PC-9 (cell line): ENCODE data around the gene ANO9. TPM values are rescaled to one million over a fixed set of nuclear protein-coding genes. Genes with fewer than 3 reads are reported as not detected.

Experiments
- BruUV-seq: library from RNA; stranded (reverse); fragments of 400-500 nt; replicated peaks from 2 replicates; lab custom pipeline; 2021; lab: Mats Ljungman, UMichigan
- CTCF ChIA-PET: fragments of 300-600 bp; sonication (Branson Sonifier 250); formaldehyde crosslinking; loops from one replicate; lab custom pipeline; 2022; ENCODE audit warnings: antibody characterized with exemption; lab: Charles Lee
- POLR2A ChIA-PET: fragments of 300-600 bp; sonication (Branson Sonifier 250); formaldehyde crosslinking; loops from one replicate; lab custom pipeline; 2022; ENCODE audit warnings: antibody characterized with exemption; ENCODE audit not compliant: unreplicated experiment; lab: Charles Lee
- DNase-seq, 2 experiments: peaks; one replicate each; pipeline versions ENCODE4 v3.0.0 to v3.0.0-alpha.2; 2015 to 2022; ENCODE audit warnings: mixed read lengths in 1 of 2
- H2AFZ ChIP-seq: fragments of 200-600 bp; sonication (generic); 2 replicates; pipeline ENCODE4 v1.8.1; 2017; ENCODE audit warnings: antibody characterized with exemption
- H3F3A ChIP-seq: fragments of 200-600 bp; sonication (generic); 2 replicates; pipeline ENCODE4 v1.8.1; 2017; ENCODE audit warnings: antibody characterized with exemption, mild to moderate bottlenecking, low read depth; ENCODE audit not compliant: insufficient read depth
- H3K27ac ChIP-seq: fragments of 200-600 bp; sonication (generic); 2 replicates; pipeline ENCODE4 v1.6.1; 2016; ENCODE audit warnings: mixed run types
- H3K27me3 ChIP-seq: fragments of 200-600 bp; sonication (generic); 2 replicates; pipeline ENCODE4 v1.6.1; 2016; ENCODE audit warnings: low read depth, mixed run types; ENCODE audit not compliant: insufficient read depth
- H3K36me3 ChIP-seq: fragments of 200-600 bp; sonication (generic); 2 replicates; pipeline ENCODE4 v1.6.1; 2016; ENCODE audit warnings: low read depth, mixed run types
- H3K4me1 ChIP-seq: fragments of 200-600 bp; sonication (generic); replicated peaks from 2 replicates; pipeline ENCODE4 v1.6.1; 2016; ENCODE audit warnings: mixed run types; ENCODE audit not compliant: insufficient read depth
- H3K4me2 ChIP-seq: fragments of 200-600 bp; sonication (generic); 2 replicates; pipeline ENCODE4 v1.6.1; 2017; ENCODE audit warnings: mixed run types
- H3K4me3 ChIP-seq: fragments of 200-600 bp; sonication (generic); 2 replicates; pipeline ENCODE4 v1.6.1; 2016; ENCODE audit warnings: mixed run types
- H3K79me2 ChIP-seq: fragments of 200-600 bp; sonication (generic); 2 replicates; pipeline ENCODE4 v1.6.1; 2017; ENCODE audit warnings: low read depth, mixed run types
- H3K9me2 ChIP-seq: fragments of 200-600 bp; sonication (generic); 2 replicates; pipeline ENCODE4 v1.8.1; 2017; ENCODE audit warnings: mild to moderate bottlenecking; ENCODE audit not compliant: insufficient read depth
- H3K9me3 ChIP-seq: fragments of 200-600 bp; sonication (generic); 2 replicates; pipeline ENCODE4 v1.8.1; 2016; ENCODE audit warnings: low read depth; ENCODE audit not compliant: insufficient read depth
- H4K20me1 ChIP-seq: fragments of 200-600 bp; sonication (generic); 2 replicates; pipeline ENCODE4 v1.8.1; 2017; ENCODE audit not compliant: insufficient read depth
- CTCF ChIP-seq: fragments of 200-600 bp; sonication (generic); conservative IDR thresholded peaks from 2 replicates; pipeline ENCODE4 v1.6.1; 2017; ENCODE audit warnings: mixed run types, antibody characterized with exemption, mild to moderate bottlenecking, moderate library complexity
- EZH2 ChIP-seq: fragments of 200-600 bp; sonication (generic); IDR thresholded peaks from 2 replicates; pipeline ENCODE4 v1.8.0; 2017; ENCODE audit warnings: antibody characterized with exemption, low read depth
- intact Hi-C: fragments of 100-400 bp; cut with micrococcal nuclease; formaldehyde crosslinking; loops from one replicate; pipeline ENCODE4 v1.10.0; 2022; ENCODE audit not compliant: unreplicated experiment
- total RNA-seq: library from RNA; stranded (reverse); gene quantifications from 2 replicates; pipeline ENCODE4 v1.2.3, GENCODE V29; 2021

The ANO9 gene
- total RNA-seq, 1 experiment from 2014 or later = 18.1 TPM

GRCh38 chr11:387193-387793 is 54.5 kb downstream of the ANO9 start:
- Histone ChIP-seq H3K4me1 (no peaks in the 10 kb centered on the region), H3F3A (no peaks in the 10 kb centered on the region), H3K9me2 (no peaks in the 10 kb centered on the region), H2AFZ (no peak overlapping the region), H3K79me2 (no peaks in the 10 kb centered on the region), H3K27ac (no peak overlapping the region), H4K20me1 (no peaks in the 10 kb centered on the region), H3K27me3 (no peaks in the 10 kb centered on the region), H3K9me3 (no peaks in the 10 kb centered on the region), H3K36me3 (no peaks in the 10 kb centered on the region), H3K4me3 (no peak overlapping the region), H3K4me2 (no peak overlapping the region)
- BruUV-seq = no TSS peak
- TF ChIP-seq CTCF = no peak
- no peak for TF ChIP-seq EZH2
- ChIA-PET CTCF (no interaction called here), POLR2A (no interaction called here)
- intact Hi-C loops = no loop called here
- DNase-seq = no peak

GRCh38 chr11:386483-386882 is 55.3 kb downstream of the ANO9 start:
- ChIA-PET CTCF (no interaction called here), POLR2A (no interaction called here)
- BruUV-seq = no TSS peak
- no peaks in the 10 kb centered on the region for H4K20me1 ChIP-seq
- H3K79me2 ChIP-seq = no peaks in the 10 kb centered on the region
- no peak overlapping the region for H3K4me3 ChIP-seq
- no peaks in the 10 kb centered on the region for H3K9me3 ChIP-seq
- H3K4me1 ChIP-seq = no peaks in the 10 kb centered on the region
- no peak overlapping the region for H3K27ac ChIP-seq
- H3K27me3 ChIP-seq = no peaks in the 10 kb centered on the region
- H3F3A ChIP-seq = no peaks in the 10 kb centered on the region
- no peak overlapping the region for H2AFZ ChIP-seq
- no peaks in the 10 kb centered on the region for H3K36me3 ChIP-seq
- TF ChIP-seq EZH2 (no peak), CTCF (no peak)
- no peak for DNase-seq
- H3K4me2 ChIP-seq = no peak overlapping the region
- intact Hi-C loops = no loop called here
- H3K9me2 ChIP-seq = no peaks in the 10 kb centered on the region

DNA sequence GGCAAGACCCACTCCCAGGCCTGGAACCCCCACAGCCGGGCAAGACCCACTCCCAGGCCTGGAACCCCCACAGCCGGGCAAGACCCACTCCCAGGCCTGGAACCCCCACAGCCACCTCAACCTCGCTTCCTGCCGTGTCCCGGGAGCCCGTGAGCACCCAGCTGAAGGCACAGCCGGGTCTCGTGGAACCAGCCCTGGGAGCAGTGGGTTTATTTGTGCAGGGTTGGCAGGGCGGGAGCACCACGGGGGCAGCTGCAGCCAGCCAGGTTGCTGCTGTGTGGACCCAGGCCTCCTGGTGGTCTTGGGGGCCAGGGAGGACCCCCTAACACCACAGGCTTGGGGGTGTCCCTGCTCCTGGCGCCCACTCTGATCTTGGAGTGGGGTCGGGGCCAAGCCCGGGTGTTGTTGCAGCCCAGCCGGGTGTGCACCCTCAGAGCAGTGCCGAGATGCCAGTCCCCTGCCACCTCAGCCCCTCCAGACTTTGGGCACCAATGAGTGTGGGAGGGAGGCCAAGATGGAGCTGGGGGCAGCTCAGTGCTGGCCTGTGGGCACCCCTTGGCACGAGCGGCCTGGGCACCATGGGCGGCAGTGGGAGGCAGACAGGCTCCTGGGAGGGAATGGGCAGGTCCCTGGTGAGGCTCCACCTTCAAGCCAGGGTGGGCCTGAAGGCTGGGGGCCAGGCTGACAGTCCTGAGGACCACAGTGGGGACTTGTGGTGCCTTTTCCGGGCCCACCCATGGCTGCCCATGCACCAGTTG is 56.0 kb downstream of the ANO9 start:
- H2AFZ ChIP-seq = no peak overlapping the region
- H3K27ac ChIP-seq = no peak overlapping the region
- H3K9me2 ChIP-seq = no peaks in the 10 kb centered on the region
- H4K20me1 ChIP-seq = no peaks in the 10 kb centered on the region
- H3K4me3 ChIP-seq = no peak overlapping the region
- no peaks in the 10 kb centered on the region for H3K79me2 ChIP-seq
- no peak for DNase-seq
- BruUV-seq = no TSS peak
- ChIA-PET CTCF (no interaction called here), POLR2A (no interaction called here)
- TF ChIP-seq EZH2 = no peak
- TF ChIP-seq CTCF = no peak
- H3K4me1 ChIP-seq = no peaks in the 10 kb centered on the region
- no peaks in the 10 kb centered on the region for H3K27me3 ChIP-seq
- H3F3A ChIP-seq = no peaks in the 10 kb centered on the region
- no peaks in the 10 kb centered on the region for H3K9me3 ChIP-seq
- no peak overlapping the region for H3K4me2 ChIP-seq
- H3K36me3 ChIP-seq = no peaks in the 10 kb centered on the region
- intact Hi-C loops = no loop called here
